Measurements from ENCODE around the gene TBXA2R.

DNA sequence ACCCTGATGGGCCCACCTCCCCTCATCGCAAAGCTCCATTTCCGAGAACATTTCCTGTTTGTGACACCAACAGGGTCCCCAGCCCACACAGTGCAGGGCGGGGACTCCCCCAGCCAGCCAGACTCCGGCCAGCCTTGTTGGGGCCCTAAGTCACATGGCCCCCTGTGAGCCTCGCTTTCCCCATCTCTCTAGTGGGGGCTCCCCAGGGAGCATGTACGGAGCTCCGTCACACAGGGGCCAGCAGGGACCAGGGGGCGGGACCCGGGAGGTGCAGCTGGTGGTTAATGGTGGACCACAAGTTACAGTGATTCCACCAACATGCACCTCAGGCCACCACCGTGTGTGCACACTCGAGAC, 1.7 kb downstream of the TBXA2R start:
- TF ChIP-seq SUZ12 (IDR thresholded peaks at IDR 0.05; ENCODE audit: extremely low read depth, insufficient read depth, insufficient read length) (no peak), ZNF274 (IDR thresholded peaks at IDR 0.05; ENCODE audit: low read depth, low read length) (no peak), YY1 (IDR thresholded peaks at IDR 0.05; ENCODE audit: insufficient read depth, insufficient read length) (no peak)

All from NT2/D1 (cell line).